ENCODE measurements around the gene ADRM1. TPM values are rescaled to one million over a fixed set of nuclear protein-coding genes. Genes with fewer than 3 reads are reported as not detected.

ADRM1 gene
- total RNA-seq, 4 donors from 2014 or later: 143 to 198 (median 167) TPM

- no peak for DNase-seq (ENCODE audit: low spot score in 2 of 2)
- TF ChIP-seq POLR2A (IDR thresholded peaks at IDR 0.05) (no peak), CTCF (IDR thresholded peaks at IDR 0.05) (no peak)
- no peak overlapping the region for H3K4me3 ChIP-seq (ENCODE audit: low read depth, poor library complexity, severe bottlenecking)
- 83 to 90% methylated on average over 16 to 34 of the region's 34 CpGs for WGBS, 2 donors
- intact Hi-C loops (cut with DNase I; ENCODE audit: low total_unique reads): no loop called here
These were observed 34.9 kb downstream of the ADRM1 start for GRCh38 chr20:62337558-62338293.

GRCh38 chr20:62338294-62338620, 35.5 kb downstream of the ADRM1 start:
- DNase-seq (ENCODE audit: low spot score in 2 of 2): no peak
- TF ChIP-seq CTCF (IDR thresholded peaks at IDR 0.05) (no peak), POLR2A (IDR thresholded peaks at IDR 0.05) (no peak)
- H3K4me3 ChIP-seq (ENCODE audit: low read depth, poor library complexity, severe bottlenecking): no peak overlapping the region
- WGBS, 2 donors: 90 to 92% methylated on average over 15 to 16 of the region's 16 CpGs
- intact Hi-C loops (cut with DNase I; ENCODE audit: low total_unique reads): no loop called here

GRCh38 chr20:62339647-62340062, 36.9 kb downstream of the ADRM1 start:
- intact Hi-C loops (cut with DNase I; ENCODE audit: low total_unique reads): no loop called here
- TF ChIP-seq POLR2A (IDR thresholded peaks at IDR 0.05) (no peak), CTCF (IDR thresholded peaks at IDR 0.05) (no peak)
- 75 to 77% methylated on average over 13 of the region's 14 CpGs for whole genome bisulfite sequencing, 2 donors
- no peak overlapping the region for H3K4me3 ChIP-seq (ENCODE audit: low read depth, poor library complexity, severe bottlenecking)
- no peak for DNase-seq (ENCODE audit: low spot score in 2 of 2)

- DNase-seq (ENCODE audit: low spot score in 2 of 2): no peak
- no peak overlapping the region for H3K4me3 ChIP-seq (ENCODE audit: low read depth, poor library complexity, severe bottlenecking)
- WGBS, 2 donors: 65 to 70% methylated on average over 10 of the region's 10 CpGs
- intact Hi-C loops (cut with DNase I; ENCODE audit: low total_unique reads): no loop called here
- no peak for TF ChIP-seq CTCF (IDR thresholded peaks at IDR 0.05)
- no peak for TF ChIP-seq POLR2A (IDR thresholded peaks at IDR 0.05)
These were observed 40.1 kb downstream of the ADRM1 start for GRCh38 chr20:62342910-62343309.

GRCh38 chr20:62344092-62344491, 41.3 kb downstream of the ADRM1 start:
- H3K4me3 ChIP-seq (ENCODE audit: low read depth, poor library complexity, severe bottlenecking): no peak overlapping the region
- no peak for DNase-seq (ENCODE audit: low spot score in 2 of 2)
- intact Hi-C loops (cut with DNase I; ENCODE audit: low total_unique reads): no loop called here
- TF ChIP-seq POLR2A (IDR thresholded peaks at IDR 0.05) (no peak), CTCF (IDR thresholded peaks at IDR 0.05) (no peak)
- 89 to 96% methylated on average over 5 of the region's 5 CpGs for WGBS, 2 donors

GRCh38 chr20:62344782-62345181, 42.0 kb downstream of the ADRM1 start:
- DNase-seq (ENCODE audit: low spot score in 2 of 2): no peak
- WGBS, 2 donors: 86 to 89% methylated on average over 10 of the region's 10 CpGs
- no peak for TF ChIP-seq POLR2A (IDR thresholded peaks at IDR 0.05)
- TF ChIP-seq CTCF (IDR thresholded peaks at IDR 0.05): no peak
- H3K4me3 ChIP-seq (ENCODE audit: low read depth, poor library complexity, severe bottlenecking): no peak overlapping the region
- intact Hi-C loops (cut with DNase I; ENCODE audit: low total_unique reads): no loop called here
